Measurements from ENCODE around the gene TSHZ2. TPM values are rescaled to one million over a fixed set of nuclear protein-coding genes. Genes with fewer than 3 reads are reported as not detected.
"Not testable (repeated sequence)": the region's sequence is repeated elsewhere in the genome, so short reads cannot be mapped to it uniquely, and the experiment has no call there.

TSHZ2 gene
- total RNA-seq, 3 donors from 2014 or later = 8.1 to 19.3 (median 8.4) TPM

- not testable (repeated sequence) for H3K4me1 Mint-ChIP-seq (ENCODE audit: low read depth); H3K4me3 Mint-ChIP-seq; H3K9me3 Mint-ChIP-seq; H3K27me3 Mint-ChIP-seq (ENCODE audit: low read depth); H3K36me3 Mint-ChIP-seq (ENCODE audit: insufficient read depth); ATAC-seq; DNase-seq
Observed at GRCh38 chr20:53532654-53533312, 560.6 kb downstream of the TSHZ2 start.

DNA sequence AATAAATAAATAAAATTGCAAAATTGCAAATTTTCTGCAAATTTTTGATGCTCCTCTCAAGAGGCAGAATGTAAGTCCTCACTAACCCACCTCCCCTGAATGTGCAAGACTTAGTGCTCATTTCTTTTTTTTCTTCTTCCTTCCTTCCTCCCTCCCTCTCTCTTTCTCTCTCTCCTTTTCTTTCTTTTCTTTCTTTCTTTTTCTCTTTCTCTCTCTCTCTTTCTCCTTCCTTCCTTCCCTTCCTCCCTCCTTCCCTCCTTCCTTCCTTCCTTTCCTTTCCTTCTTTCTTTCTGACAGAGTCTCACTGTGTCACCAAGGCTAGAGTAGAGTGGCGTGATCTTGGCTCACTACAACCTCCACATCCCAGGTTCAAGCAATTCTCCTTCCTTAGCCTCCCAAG is 561.3 kb downstream of the TSHZ2 start:
- no peak overlapping the region for H3K4me3 Mint-ChIP-seq
- no peaks in the 10 kb centered on the region for H3K4me1 Mint-ChIP-seq (ENCODE audit: low read depth)
- no peaks in the 10 kb centered on the region for H3K9me3 Mint-ChIP-seq
- no peaks in the 10 kb centered on the region for H3K27me3 Mint-ChIP-seq (ENCODE audit: low read depth)
- DNase-seq (no peak), ATAC-seq (no peak)
- H3K36me3 Mint-ChIP-seq (ENCODE audit: insufficient read depth) = no peaks in the 10 kb centered on the region

DNA sequence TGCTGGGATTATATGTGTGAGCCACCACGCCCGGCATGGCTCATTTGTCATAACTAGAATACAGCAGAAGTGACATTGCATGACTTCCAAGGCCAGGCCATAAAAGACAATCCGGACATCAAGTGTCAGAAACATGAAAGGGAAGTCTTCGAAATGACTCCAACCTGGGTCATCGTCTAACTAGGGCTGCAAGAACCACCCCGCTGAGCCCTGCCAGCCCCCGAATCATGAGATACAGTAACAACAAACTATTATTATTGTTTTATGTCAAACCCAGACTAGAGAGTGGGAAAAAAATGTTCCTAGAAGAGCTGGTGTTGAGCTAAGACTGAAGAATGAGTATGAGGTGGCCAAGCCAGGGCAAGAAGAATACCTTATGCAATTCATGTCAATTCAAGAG is 561.9 kb downstream of the TSHZ2 start:
- ATAC-seq (no peak), DNase-seq (no peak)
- H3K4me3 Mint-ChIP-seq = no peak overlapping the region
- H3K4me1 Mint-ChIP-seq (ENCODE audit: low read depth) = no peaks in the 10 kb centered on the region
- H3K9me3 Mint-ChIP-seq = no peaks in the 10 kb centered on the region
- no peaks in the 10 kb centered on the region for H3K27me3 Mint-ChIP-seq (ENCODE audit: low read depth)
- no peaks in the 10 kb centered on the region for H3K36me3 Mint-ChIP-seq (ENCODE audit: insufficient read depth)

- Mint-ChIP-seq H3K27me3 (ENCODE audit: low read depth) (no peaks in the 10 kb centered on the region), H3K36me3 (ENCODE audit: insufficient read depth) (no peaks in the 10 kb centered on the region), H3K4me1 (ENCODE audit: low read depth) (no peaks in the 10 kb centered on the region), H3K4me3 (no peak overlapping the region), H3K9me3 (no peaks in the 10 kb centered on the region)
- no peak for ATAC-seq
- DNase-seq = no peak
Observed at GRCh38 chr20:53535878-53536277, 563.7 kb downstream of the TSHZ2 start.

DNA sequence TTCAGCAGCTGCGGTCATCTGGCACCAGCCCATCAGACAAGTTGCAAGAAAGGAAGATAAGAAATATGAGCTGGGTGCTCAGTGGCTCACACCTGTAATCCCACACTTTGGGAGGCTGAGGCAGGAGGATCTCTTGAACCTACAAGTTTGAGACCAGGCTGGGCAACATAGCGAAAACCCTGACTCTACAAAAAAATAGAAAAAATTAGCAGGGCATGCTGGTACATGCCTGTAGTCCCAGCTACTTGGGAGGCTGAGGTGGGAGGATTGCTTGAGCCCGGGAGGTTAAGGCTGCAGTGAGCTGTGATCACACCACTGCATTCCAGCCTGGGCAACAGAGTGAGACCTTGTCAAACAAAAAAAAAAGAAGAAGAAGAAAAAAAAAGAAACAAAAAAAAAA is 564.2 kb downstream of the TSHZ2 start:
- not testable (repeated sequence) for H3K27me3 Mint-ChIP-seq (ENCODE audit: low read depth); H3K36me3 Mint-ChIP-seq (ENCODE audit: insufficient read depth); H3K9me3 Mint-ChIP-seq; H3K4me3 Mint-ChIP-seq; ATAC-seq; H3K4me1 Mint-ChIP-seq (ENCODE audit: low read depth); DNase-seq

DNA sequence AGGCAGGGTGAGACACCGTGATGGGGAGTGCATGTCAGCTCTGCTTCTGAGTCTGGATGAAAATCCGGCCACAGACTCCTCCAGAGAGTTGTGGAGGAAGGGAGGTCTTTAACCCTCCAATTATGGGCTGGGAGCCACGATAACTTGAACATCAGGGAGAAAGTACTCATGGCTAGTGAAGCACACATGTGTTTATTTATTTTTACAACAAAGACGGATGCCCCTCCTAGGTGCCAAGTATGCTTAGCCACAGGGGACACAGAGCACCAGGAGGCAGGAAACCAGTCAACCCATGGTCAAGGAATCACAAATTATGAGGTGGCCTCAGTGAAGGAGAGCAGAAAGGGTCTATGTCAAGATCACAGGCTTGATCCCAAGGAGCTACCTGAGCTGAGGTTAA is 567.4 kb downstream of the TSHZ2 start:
- H3K4me3 Mint-ChIP-seq = no peak overlapping the region
- H3K36me3 Mint-ChIP-seq (ENCODE audit: insufficient read depth) = no peaks in the 10 kb centered on the region
- no peaks in the 10 kb centered on the region for H3K27me3 Mint-ChIP-seq (ENCODE audit: low read depth)
- no peak for DNase-seq
- H3K4me1 Mint-ChIP-seq (ENCODE audit: low read depth) = no peaks in the 10 kb centered on the region
- ATAC-seq = no peak
- no peaks in the 10 kb centered on the region for H3K9me3 Mint-ChIP-seq
